A549 treated with DMSO at 1 μM for 4 hours (cell line): ENCODE measurements around the gene PAX1. TPM values are rescaled to one million over a fixed set of nuclear protein-coding genes. Genes with fewer than 3 reads are reported as not detected.

Experiments used
- total RNA-seq: library from RNA; stranded (reverse); fragments of 200-300 nt; extraction: Qiagen RNA extraction; gene quantifications from 5 replicates; pipeline ENCODE4 v1.2.3, GENCODE V29; 2022; ENCODE audit warnings: low read depth

The PAX1 gene
- 0.05 TPM in 1 of 5 replicates, not detected in the others for total RNA-seq

GRCh38 chr20:21705575-21706260 is at the start of gene PAX1:
Gene PAX1, plus strand, starts transcription at chr20:21705664. Its CDS starts 49 bp downstream, at chr20:21705713.

Other genes with a start within 250 kb of the PAX1 start
- not detected in 5 replicates for gene NKX2-2, start 191.6 kb upstream of the PAX1 start, total RNA-seq